Keratinocyte (primary cell): ENCODE data around the gene SYDE2. TPM values are rescaled to one million over a fixed set of nuclear protein-coding genes. Genes with fewer than 3 reads are reported as not detected.

Source experiments
- DNase-seq: peaks from one replicate; pipeline ENCODE4 v3.0.0-alpha.2; 2011; ENCODE audit warnings: low read depth, missing footprints, low spot score
- FAIRE-seq: peaks from 2 replicates; lab custom pipeline; 2011; peaks lifted over from hg19 to GRCh38; lab: Jason Lieb, UNC
- H2AFZ ChIP-seq: 2 replicates; pipeline ENCODE4 v1.6.0; 2012; ENCODE audit warnings: low read length, control low read depth, inconsistent platforms; ENCODE audit not compliant: control insufficient read depth
- H3K27ac ChIP-seq: 2 replicates; pipeline ENCODE4 v1.5.1; 2011; ENCODE audit warnings: low read length; ENCODE audit not compliant: control insufficient read depth, insufficient read depth
- H3K27me3 ChIP-seq: 3 replicates; pipeline ENCODE4 v1.6.0; 2011; ENCODE audit warnings: low read length; ENCODE audit not compliant: control insufficient read depth, insufficient read depth; ENCODE audit errors: extremely low read depth
- H3K36me3 ChIP-seq, 2 experiments: 2 replicates in 1 of 2; 3 replicates in 1 of 2; pipeline ENCODE4 v1.5.1; 2011; ENCODE audit warnings: low read length in 2 of 2, mild to moderate bottlenecking in 1 of 2; ENCODE audit not compliant: control insufficient read depth in 2 of 2, insufficient read depth in 2 of 2; ENCODE audit errors: extremely low read depth in 1 of 2
- H3K4me1 ChIP-seq: 3 replicates; pipeline ENCODE4 v1.5.1; 2011; ENCODE audit warnings: low read length; ENCODE audit not compliant: control insufficient read depth, insufficient read depth; ENCODE audit errors: extremely low read depth
- H3K4me2 ChIP-seq: 3 replicates; pipeline ENCODE4 v1.6.0; 2011; ENCODE audit warnings: low read depth, low read length; ENCODE audit not compliant: control insufficient read depth, insufficient read depth; ENCODE audit errors: extremely low read depth
- H3K4me3 ChIP-seq, 3 experiments: fragments of 200-600 bp in 1 of 3; sonication (generic) in 1 of 3; 2 replicates in 2 of 3; 3 replicates in 1 of 3; pipeline ENCODE4 v1.5.1; 2011 to 2016; ENCODE audit warnings: low read length in 3 of 3, mild to moderate bottlenecking in 3 of 3, control low read depth in 2 of 3, inconsistent platforms in 1 of 3, low read depth in 1 of 3, mixed read lengths in 1 of 3, mixed run types in 1 of 3, moderate library complexity in 1 of 3; ENCODE audit not compliant: control insufficient read depth in 2 of 3, insufficient read depth in 2 of 3; ENCODE audit errors: extremely low read depth in 1 of 3
- H3K79me2 ChIP-seq: 2 replicates; pipeline ENCODE4 v1.6.0; 2012; ENCODE audit warnings: low read length; ENCODE audit not compliant: control insufficient read depth, insufficient read depth
- H3K9ac ChIP-seq: 3 replicates; pipeline ENCODE4 v1.6.0; 2011; ENCODE audit warnings: low read length; ENCODE audit not compliant: control insufficient read depth, insufficient read depth; ENCODE audit errors: extremely low read depth
- H3K9me1 ChIP-seq: 3 replicates; pipeline ENCODE4 v1.6.0; 2011; ENCODE audit warnings: low read length; ENCODE audit not compliant: control insufficient read depth, insufficient read depth; ENCODE audit errors: extremely low read depth
- H3K9me3 ChIP-seq: 2 replicates; pipeline ENCODE4 v1.5.1; 2012; ENCODE audit warnings: low read depth, low read length; ENCODE audit not compliant: control insufficient read depth
- H4K20me1 ChIP-seq: 3 replicates; pipeline ENCODE4 v1.6.0; 2011; ENCODE audit warnings: low read length; ENCODE audit not compliant: control insufficient read depth, insufficient read depth; ENCODE audit errors: extremely low read depth
- CTCF ChIP-seq, 3 experiments: IDR thresholded peaks in 1 of 3; conservative IDR thresholded peaks in 1 of 3; optimal IDR thresholded peaks in 1 of 3; 2 replicates in 2 of 3; 3 replicates in 1 of 3; pipeline versions ENCODE3 to v1.5.1; 2011; ENCODE audit warnings: low read length in 3 of 3, mild to moderate bottlenecking in 3 of 3, moderate library complexity in 2 of 3, control low read depth in 1 of 3, inconsistent platforms in 1 of 3; ENCODE audit not compliant: insufficient read depth in 2 of 3; ENCODE audit errors: extremely low read depth in 1 of 3
- EZH2 ChIP-seq: IDR thresholded peaks from one replicate; pipeline ENCODE4 v1.6.1; 2012; ENCODE audit warnings: inconsistent platforms, mild to moderate bottlenecking, low read length, moderate library complexity
- dilution Hi-C: fragments of 300-500 bp; cut with MboI; formaldehyde crosslinking; loops from one replicate; pipeline ENCODE4 v1.7.0; 2020; ENCODE audit warnings: low sequenced_read_pairs; ENCODE audit not compliant: extremely low pct_ligation_motif_present
- polyA plus RNA-seq, 5 experiments: library from polyadenylated mRNA; depleted of rRNA in 3 of 5; stranded (reverse) in 3 of 5; stranded (forward) in 1 of 5; unstranded in 1 of 5; fragments of >200 nt; gene quantifications; 1 replicate in 1 of 5; 2 replicates in 3 of 5; 3 replicates in 1 of 5; pipeline versions ENCODE4 v1.2.1 to v1.2.3, GENCODE V29; 2011 to 2012; ENCODE audit warnings: missing spikeins in 2 of 5, low read depth in 1 of 5, low replicate concordance in 1 of 5

The SYDE2 gene
- polyA plus RNA-seq, 1 donor (not counting 4 experiments of a cell fraction or from before 2014, with no cell fraction given): 1.7 TPM

- DNase-seq: no peak
- no peaks in the 10 kb centered on the region for H3K36me3 ChIP-seq
- no peak overlapping the region for H3K9ac ChIP-seq
- H3K4me1 ChIP-seq: no peaks in the 10 kb centered on the region
- no peak overlapping the region for H3K27ac ChIP-seq
- no peak overlapping the region for H3K4me3 ChIP-seq
- no peaks in the 10 kb centered on the region for H3K9me3 ChIP-seq
- dilution Hi-C loops: no loop called here
- no peak overlapping the region for H2AFZ ChIP-seq
- H3K27me3 ChIP-seq: no peaks in the 10 kb centered on the region
- FAIRE-seq: no peak
- H3K4me2 ChIP-seq: no peak overlapping the region
- TF ChIP-seq EZH2 (no peak), CTCF (optimal IDR thresholded peaks at IDR 0.05 in 1 of 3, IDR thresholded peaks at IDR 0.05 in 1 of 3, conservative IDR thresholded peaks at IDR 0.05 in 1 of 3; ENCODE audit: extremely low read depth in 1 of 3, insufficient read depth in 2 of 3, low read length in 3 of 3) (no peak)
- no peaks in the 10 kb centered on the region for H3K79me2 ChIP-seq
- no peaks in the 10 kb centered on the region for H4K20me1 ChIP-seq
- H3K9me1 ChIP-seq: no peaks in the 10 kb centered on the region
Observed at GRCh38 chr1:85118751-85119150, 82.1 kb downstream of the SYDE2 start.

- Histone ChIP-seq H3K4me3 (no peak overlapping the region), H2AFZ (no peak overlapping the region), H3K9me1 (no peaks in the 10 kb centered on the region), H3K9me3 (no peaks in the 10 kb centered on the region), H3K36me3 (no peaks in the 10 kb centered on the region), H3K27ac (no peak overlapping the region), H3K4me1 (no peaks in the 10 kb centered on the region), H3K9ac (no peak overlapping the region), H4K20me1 (no peaks in the 10 kb centered on the region), H3K27me3 (no peaks in the 10 kb centered on the region), H3K79me2 (no peaks in the 10 kb centered on the region), H3K4me2 (no peak overlapping the region)
- TF ChIP-seq EZH2 (no peak), CTCF (optimal IDR thresholded peaks at IDR 0.05 in 1 of 3, IDR thresholded peaks at IDR 0.05 in 1 of 3, conservative IDR thresholded peaks at IDR 0.05 in 1 of 3; ENCODE audit: extremely low read depth in 1 of 3, insufficient read depth in 2 of 3, low read length in 3 of 3) (no peak)
- DNase-seq (no peak), FAIRE-seq (no peak)
- dilution Hi-C loops: no loop called here
Observed at GRCh38 chr1:85116856-85117255, 84.0 kb downstream of the SYDE2 start.
